ENCODE data around the gene SPRN. TPM values are rescaled to one million over a fixed set of nuclear protein-coding genes. Genes with fewer than 3 reads are reported as not detected.

SPRN gene
- polyA plus RNA-seq, 2 of the 4 experiments (the other 2 are of a cell fraction) = 0.06 to 0.15 TPM

DNA sequence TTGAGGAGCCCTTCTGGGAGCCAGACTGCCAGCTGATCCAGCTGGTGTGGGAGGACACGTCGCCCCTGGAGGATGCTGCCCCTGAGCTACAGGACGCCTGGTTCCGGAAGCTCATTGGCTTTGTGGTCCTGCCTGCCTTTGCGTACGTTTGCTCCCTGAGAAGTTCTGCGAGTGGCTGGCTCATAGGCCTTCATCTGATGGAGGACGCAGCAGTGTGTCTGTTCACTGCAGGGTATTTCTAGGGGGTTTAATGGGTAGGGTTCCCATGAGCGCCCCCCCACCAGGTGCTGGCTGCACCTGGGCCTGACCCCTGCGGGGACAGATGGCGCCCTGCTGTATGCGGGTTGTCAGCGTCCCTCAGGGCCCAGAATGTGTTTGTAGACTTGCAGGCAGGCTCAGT, 40.4 kb downstream of the SPRN start:
- no peaks in the 10 kb centered on the region for H3K9me3 ChIP-seq
- no peak for TF ChIP-seq JUNB (IDR thresholded peaks at IDR 0.05)
- TF ChIP-seq RCOR1 (IDR thresholded peaks at IDR 0.05; ENCODE audit: low read depth, low read length) = no peak
- TF ChIP-seq KDM5A (IDR thresholded peaks at IDR 0.05) = no peak
- no peak for TF ChIP-seq SMC3 (IDR thresholded peaks at IDR 0.05)
- TF ChIP-seq FOXS1 (CRISPR knock-in tag; IDR thresholded peaks at IDR 0.05) = no peak
- TF ChIP-seq, protein P1, sequence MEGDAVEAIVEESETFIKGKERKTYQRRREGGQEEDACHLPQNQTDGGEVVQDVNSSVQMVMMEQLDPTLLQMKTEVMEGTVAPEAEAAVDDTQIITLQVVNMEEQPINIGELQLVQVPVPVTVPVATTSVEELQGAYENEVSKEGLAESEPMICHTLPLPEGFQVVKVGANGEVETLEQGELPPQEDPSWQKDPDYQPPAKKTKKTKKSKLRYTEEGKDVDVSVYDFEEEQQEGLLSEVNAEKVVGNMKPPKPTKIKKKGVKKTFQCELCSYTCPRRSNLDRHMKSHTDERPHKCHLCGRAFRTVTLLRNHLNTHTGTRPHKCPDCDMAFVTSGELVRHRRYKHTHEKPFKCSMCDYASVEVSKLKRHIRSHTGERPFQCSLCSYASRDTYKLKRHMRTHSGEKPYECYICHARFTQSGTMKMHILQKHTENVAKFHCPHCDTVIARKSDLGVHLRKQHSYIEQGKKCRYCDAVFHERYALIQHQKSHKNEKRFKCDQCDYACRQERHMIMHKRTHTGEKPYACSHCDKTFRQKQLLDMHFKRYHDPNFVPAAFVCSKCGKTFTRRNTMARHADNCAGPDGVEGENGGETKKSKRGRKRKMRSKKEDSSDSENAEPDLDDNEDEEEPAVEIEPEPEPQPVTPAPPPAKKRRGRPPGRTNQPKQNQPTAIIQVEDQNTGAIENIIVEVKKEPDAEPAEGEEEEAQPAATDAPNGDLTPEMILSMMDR (IDR thresholded peaks at IDR 0.05) = no peak
- TF ChIP-seq CHD2 (IDR thresholded peaks at IDR 0.05; ENCODE audit: low read length, partially characterized antibody) = no peak
- TF ChIP-seq, protein P2, sequence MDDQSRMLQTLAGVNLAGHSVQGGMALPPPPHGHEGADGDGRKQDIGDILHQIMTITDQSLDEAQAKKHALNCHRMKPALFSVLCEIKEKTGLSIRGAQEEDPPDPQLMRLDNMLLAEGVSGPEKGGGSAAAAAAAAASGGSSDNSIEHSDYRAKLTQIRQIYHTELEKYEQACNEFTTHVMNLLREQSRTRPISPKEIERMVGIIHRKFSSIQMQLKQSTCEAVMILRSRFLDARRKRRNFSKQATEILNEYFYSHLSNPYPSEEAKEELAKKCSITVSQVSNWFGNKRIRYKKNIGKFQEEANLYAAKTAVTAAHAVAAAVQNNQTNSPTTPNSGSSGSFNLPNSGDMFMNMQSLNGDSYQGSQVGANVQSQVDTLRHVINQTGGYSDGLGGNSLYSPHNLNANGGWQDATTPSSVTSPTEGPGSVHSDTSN (IDR thresholded peaks at IDR 0.05) = no peak
- no peak for TF ChIP-seq ZFP36 (IDR thresholded peaks at IDR 0.05; ENCODE audit: borderline replicate concordance, partially characterized antibody)
- no peak for TF ChIP-seq HOXB13 (CRISPR knock-in tag; IDR thresholded peaks at IDR 0.05; ENCODE audit: low read depth)
- TF ChIP-seq HOXA7 (CRISPR knock-in tag; IDR thresholded peaks at IDR 0.05) = no peak
- no peak for TF ChIP-seq NFE2L2 (conservative IDR thresholded peaks at IDR 0.05; ENCODE audit: low read length)
- TF ChIP-seq CBX2 (IDR thresholded peaks at IDR 0.05; ENCODE audit: borderline replicate concordance, low read depth) = no peak
- TF ChIP-seq GATA3 (IDR thresholded peaks at IDR 0.05; ENCODE audit: borderline replicate concordance) = no peak
- no peak for TF ChIP-seq TFCP2L1 (CRISPR knock-in tag; IDR thresholded peaks at IDR 0.05)
- TF ChIP-seq MAFK (IDR thresholded peaks at IDR 0.05; ENCODE audit: partially characterized antibody) = no peak
- TF ChIP-seq PHF8 (IDR thresholded peaks at IDR 0.05; ENCODE audit: borderline replicate concordance, low read depth) = no peak
- no peak for TF ChIP-seq TP53 (CRISPR knock-in tag; IDR thresholded peaks at IDR 0.05)
- ATAC-seq (no peak), FAIRE-seq (no peak), DNase-seq (ENCODE audit: low read depth in 1 of 2, low spot score in 1 of 2) (no peak)
- H3K4me1 ChIP-seq = no peaks in the 10 kb centered on the region
- H3K4me3 ChIP-seq = no peak overlapping the region
- no peak overlapping the region for H3K4me2 ChIP-seq
- ChIA-PET POLR2A (no interaction called here), CTCF (interaction anchor here (0.9 to 1.2 kb wide), 2 partner anchors 54 to 55 kb away, joined by 4 to 5 read pairs; no protein-coding TSS in a partner anchor)
- WGBS (ENCODE audit: missing lambda C conversion rate) = 87% methylated on average over 9 of the region's 13 CpGs
- no peak overlapping the region for H3K27ac ChIP-seq

DNA sequence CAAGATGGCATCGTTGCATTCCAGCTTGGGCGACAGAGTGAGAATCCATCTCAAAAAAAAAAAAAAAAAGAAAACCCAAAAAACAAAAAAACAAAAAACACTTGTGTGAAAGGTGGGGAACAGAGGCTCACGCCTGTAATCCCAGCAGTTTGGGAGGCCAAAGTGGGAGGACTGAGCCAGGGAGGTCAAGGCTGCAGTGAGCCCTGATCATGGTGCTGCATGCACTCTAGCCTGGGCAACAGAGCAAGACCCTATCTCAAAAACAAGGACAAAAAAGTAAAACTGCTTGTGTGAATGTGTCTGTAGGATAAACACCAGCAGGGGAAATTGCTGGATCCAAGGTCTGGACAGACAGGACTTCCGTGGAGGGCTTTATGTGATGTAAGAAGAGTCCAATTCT, 40.9 kb downstream of the SPRN start:
- DNase-seq (ENCODE audit: low read depth in 1 of 2, low spot score in 1 of 2) = no peak

More for the DNA sequence above, 40.9 kb downstream of the SPRN start:
- H3K27ac ChIP-seq = no peak overlapping the region
- POLR2A ChIA-PET = interaction anchor here (0.7 kb wide), 1 partner anchor 226 kb away, joined by 3 read pairs; no protein-coding TSS in a partner anchor
- CTCF ChIA-PET = interaction anchor here (1.2 kb wide), 1 partner anchor 54 kb away, joined by 5 read pairs; no protein-coding TSS in a partner anchor
- no peak for TF ChIP-seq NFE2L2 (conservative IDR thresholded peaks at IDR 0.05; ENCODE audit: low read length)
- TF ChIP-seq BCL3 (IDR thresholded peaks at IDR 0.05) = no peak
- TF ChIP-seq EHMT2 (IDR thresholded peaks at IDR 0.05; ENCODE audit: low read depth) = no peak
- TF ChIP-seq, protein P3, sequence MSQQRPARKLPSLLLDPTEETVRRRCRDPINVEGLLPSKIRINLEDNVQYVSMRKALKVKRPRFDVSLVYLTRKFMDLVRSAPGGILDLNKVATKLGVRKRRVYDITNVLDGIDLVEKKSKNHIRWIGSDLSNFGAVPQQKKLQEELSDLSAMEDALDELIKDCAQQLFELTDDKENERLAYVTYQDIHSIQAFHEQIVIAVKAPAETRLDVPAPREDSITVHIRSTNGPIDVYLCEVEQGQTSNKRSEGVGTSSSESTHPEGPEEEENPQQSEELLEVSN (IDR thresholded peaks at IDR 0.05; ENCODE audit: borderline replicate concordance, low read depth) = no peak
- TF ChIP-seq ZC3H11A (IDR thresholded peaks at IDR 0.05) = no peak
- TF ChIP-seq MAZ (IDR thresholded peaks at IDR 0.05; ENCODE audit: borderline replicate concordance, low read depth, low read length) = no peak
- no peak for TF ChIP-seq FOSB (CRISPR knock-in tag; IDR thresholded peaks at IDR 0.05)
- no peak for TF ChIP-seq SREBF2 (IDR thresholded peaks at IDR 0.05)
- TF ChIP-seq, protein P4, sequence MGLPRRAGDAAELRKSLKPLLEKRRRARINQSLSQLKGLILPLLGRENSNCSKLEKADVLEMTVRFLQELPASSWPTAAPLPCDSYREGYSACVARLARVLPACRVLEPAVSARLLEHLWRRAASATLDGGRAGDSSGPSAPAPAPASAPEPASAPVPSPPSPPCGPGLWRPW (IDR thresholded peaks at IDR 0.05) = no peak
- TF ChIP-seq, protein P5, sequence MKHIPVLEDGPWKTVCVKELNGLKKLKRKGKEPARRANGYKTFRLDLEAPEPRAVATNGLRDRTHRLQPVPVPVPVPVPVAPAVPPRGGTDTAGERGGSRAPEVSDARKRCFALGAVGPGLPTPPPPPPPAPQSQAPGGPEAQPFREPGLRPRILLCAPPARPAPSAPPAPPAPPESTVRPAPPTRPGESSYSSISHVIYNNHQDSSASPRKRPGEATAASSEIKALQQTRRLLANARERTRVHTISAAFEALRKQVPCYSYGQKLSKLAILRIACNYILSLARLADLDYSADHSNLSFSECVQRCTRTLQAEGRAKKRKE (CRISPR knock-in tag; IDR thresholded peaks at IDR 0.05; ENCODE audit: low read depth) = no peak
- no peak for TF ChIP-seq CHD2 (IDR thresholded peaks at IDR 0.05; ENCODE audit: low read length, partially characterized antibody)
- TF ChIP-seq CEBPB (IDR thresholded peaks at IDR 0.05) = no peak
- TF ChIP-seq CBX2 (IDR thresholded peaks at IDR 0.05; ENCODE audit: borderline replicate concordance, low read depth) = no peak
- no peak for TF ChIP-seq MAFK (IDR thresholded peaks at IDR 0.05; ENCODE audit: partially characterized antibody)
- no peak overlapping the region for H3K4me3 ChIP-seq
- FAIRE-seq (no peak), ATAC-seq (no peak)
- H3K9me3 ChIP-seq = no peaks in the 10 kb centered on the region
- 84% methylated on average over 4 of the region's 4 CpGs for WGBS (ENCODE audit: missing lambda C conversion rate)
- H3K4me1 ChIP-seq = no peaks in the 10 kb centered on the region
- H3K4me2 ChIP-seq = no peak overlapping the region
